ENCODE data around the gene SSTR4.

SSTR4 gene

GRCh38 chr20:23068283-23068682 lies 33.2 kb downstream of the SSTR4 start:
- no peak for DNase-seq (ENCODE audit: low read depth in 2 of 2)
- no peak overlapping the region for H3K4me3 ChIP-seq (replicated peaks in 1 of 2; ENCODE audit: low read depth in 2 of 2, low read length in 2 of 2)
- no peak for TF ChIP-seq CTCF (IDR thresholded peaks at IDR 0.05; ENCODE audit: low read depth, low read length)

GRCh38 chr20:23069108-23069507 lies 34.0 kb downstream of the SSTR4 start:
- DNase-seq (ENCODE audit: low read depth in 2 of 2): no peak
- no peak overlapping the region for H3K4me3 ChIP-seq (replicated peaks in 1 of 2; ENCODE audit: low read depth in 2 of 2, low read length in 2 of 2)
- no peak for TF ChIP-seq CTCF (IDR thresholded peaks at IDR 0.05; ENCODE audit: low read depth, low read length)

GRCh38 chr20:23071398-23071797 lies 36.3 kb downstream of the SSTR4 start:
- no peak for DNase-seq (ENCODE audit: low read depth in 2 of 2)
- no peak overlapping the region for H3K4me3 ChIP-seq (replicated peaks in 1 of 2; ENCODE audit: low read depth in 2 of 2, low read length in 2 of 2)
- no peak for TF ChIP-seq CTCF (IDR thresholded peaks at IDR 0.05; ENCODE audit: low read depth, low read length)

- TF ChIP-seq CTCF (IDR thresholded peaks at IDR 0.05; ENCODE audit: low read depth, low read length): no peak
- no peak overlapping the region for H3K4me3 ChIP-seq (replicated peaks in 1 of 2; ENCODE audit: low read depth in 2 of 2, low read length in 2 of 2)
- DNase-seq (ENCODE audit: low read depth in 2 of 2): no peak
These were observed 36.9 kb downstream of the SSTR4 start for GRCh38 chr20:23071996-23072395.

- no peak overlapping the region for H3K4me3 ChIP-seq (replicated peaks in 1 of 2; ENCODE audit: low read depth in 2 of 2, low read length in 2 of 2)
- DNase-seq (ENCODE audit: low read depth in 2 of 2): no peak
These were observed 37.9 kb downstream of the SSTR4 start for GRCh38 chr20:23072892-23073586.

GRCh38 chr20:23074052-23074451 lies 38.9 kb downstream of the SSTR4 start:
- no peak for TF ChIP-seq CTCF (IDR thresholded peaks at IDR 0.05; ENCODE audit: low read depth, low read length)
- no peak for DNase-seq (ENCODE audit: low read depth in 2 of 2)
- H3K4me3 ChIP-seq (replicated peaks in 1 of 2; ENCODE audit: low read depth in 2 of 2, low read length in 2 of 2): no peak overlapping the region

More at GRCh38 chr20:23072892-23073586, 37.9 kb downstream of the SSTR4 start:
- no peak for TF ChIP-seq CTCF (IDR thresholded peaks at IDR 0.05; ENCODE audit: low read depth, low read length)

- no peak for DNase-seq (ENCODE audit: low read depth in 2 of 2)
- H3K4me3 ChIP-seq (replicated peaks in 1 of 2; ENCODE audit: low read depth in 2 of 2, low read length in 2 of 2): no peak overlapping the region
- TF ChIP-seq CTCF (IDR thresholded peaks at IDR 0.05; ENCODE audit: low read depth, low read length): no peak
These were observed 42.2 kb downstream of the SSTR4 start for GRCh38 chr20:23077277-23077676.
